HCT116 (cell line): ENCODE data around the gene CRHR2. TPM values are rescaled to one million over a fixed set of nuclear protein-coding genes. Genes with fewer than 3 reads are reported as not detected.

ENCODE experiments used
- ATAC-seq: fragments of 200-7000 bp; cut with Tn5 transposase; 2 replicates; pipeline ENCODE4 v1.9.1; 2020; ENCODE audit warnings: mild to moderate bottlenecking, moderate library complexity
- BruUV-seq: library from RNA; stranded (reverse); fragments of 400-500 nt; replicated peaks from 2 replicates; lab custom pipeline; 2021; lab: Mats Ljungman, UMichigan
- CTCF ChIA-PET: fragments of 300-600 bp; sonication (Branson Sonifier 250); formaldehyde crosslinking; loops from one replicate; lab custom pipeline; 2021; ENCODE audit warnings: antibody characterized with exemption; lab: Charles Lee
- POLR2A ChIA-PET: fragments of 300-600, 350-600 bp; sonication (Branson Sonifier 250); formaldehyde crosslinking; loops from one replicate; lab custom pipeline; 2021; ENCODE audit warnings: antibody characterized with exemption; lab: Charles Lee
- RAD21 ChIA-PET, 2 experiments: fragments of 300-600 bp; sonication (Branson Sonifier 250); formaldehyde crosslinking; loops; one replicate each; lab custom pipeline; 2023; ENCODE audit warnings: low total read pairs in 2 of 2; ENCODE audit not compliant: uncharacterized antibody in 2 of 2, unreplicated experiment in 2 of 2, low non-redundant PET in 1 of 2; lab: Charles Lee
- DNase-seq: peaks from one replicate; pipeline ENCODE4 v3.0.0-alpha.2; 2010; ENCODE audit warnings: low read depth, low spot score
- H2AFZ ChIP-seq: fragments of 200-600 bp; shearing (Covaris generic), sonication (generic); 2 replicates; pipeline ENCODE4 v1.6.1; 2017; ENCODE audit warnings: low read depth, mixed run types, mixed read lengths, antibody characterized with exemption, low read length; ENCODE audit not compliant: poor library complexity, severe bottlenecking
- H3K27ac ChIP-seq: 2 replicates; pipeline ENCODE4 v1.5.1; 2012; ENCODE audit warnings: low read depth, low read length
- H3K27me3 ChIP-seq: fragments of 200-600 bp; sonication (generic); 2 replicates; pipeline ENCODE4 v1.6.1; 2016; ENCODE audit warnings: mixed run types, low read length, mixed read lengths; ENCODE audit not compliant: insufficient read depth
- H3K36me3 ChIP-seq, 2 experiments: fragments of 200-500 bp in 1 of 2; fragments of 200-600 bp in 1 of 2; sonication (Bioruptor generic) in 1 of 2; sonication (generic) in 1 of 2; 2 replicates each; pipeline versions ENCODE4 v1.5.1 to v1.6.1; 2014 to 2016; ENCODE audit warnings: low read length in 2 of 2, inconsistent platforms in 1 of 2, mixed read lengths in 1 of 2, mixed run types in 1 of 2; ENCODE audit not compliant: insufficient read depth in 2 of 2, control insufficient read depth in 1 of 2
- H3K4me1 ChIP-seq, 2 experiments: fragments of 200-600 bp in 1 of 2; sonication (generic) in 1 of 2; 2 replicates each; pipeline versions ENCODE4 v1.5.1 to v1.6.1; 2012 to 2017; ENCODE audit warnings: low read length in 2 of 2, inconsistent platforms in 1 of 2, mild to moderate bottlenecking in 1 of 2, mixed read lengths in 1 of 2, mixed run types in 1 of 2, moderate library complexity in 1 of 2; ENCODE audit not compliant: insufficient read depth in 2 of 2, control insufficient read depth in 1 of 2
- H3K4me2 ChIP-seq: fragments of 200-600 bp; sonication (generic); 2 replicates; pipeline ENCODE4 v1.6.1; 2017; ENCODE audit warnings: mixed run types, low read length, mixed read lengths
- H3K4me3 ChIP-seq, 2 experiments: fragments of 200-600 bp in 1 of 2; sonication (generic) in 1 of 2; replicated peaks in 1 of 2; 2 replicates each; pipeline ENCODE4 v1.5.1; 2011 to 2016; ENCODE audit warnings: low read length in 2 of 2, control low read depth in 1 of 2, low read depth in 1 of 2, mild to moderate bottlenecking in 1 of 2, mixed read lengths in 1 of 2, mixed run types in 1 of 2
- H3K79me2 ChIP-seq: fragments of 200-600 bp; sonication (generic); 2 replicates; pipeline ENCODE4 v1.6.1; 2017; ENCODE audit warnings: mild to moderate bottlenecking, mixed run types, low read length, moderate library complexity, mixed read lengths; ENCODE audit not compliant: insufficient read depth
- H3K9ac ChIP-seq: fragments of 200-600 bp; sonication (generic); 2 replicates; pipeline ENCODE4 v1.6.1; 2016; ENCODE audit warnings: low read length, mixed read lengths
- H3K9me2 ChIP-seq: fragments of 200-600 bp; sonication (generic), shearing (Covaris generic); 2 replicates; pipeline ENCODE4 v1.6.1; 2017; ENCODE audit warnings: mixed run types, mild to moderate bottlenecking, moderate library complexity; ENCODE audit not compliant: insufficient read depth
- H3K9me3 ChIP-seq, 2 experiments: fragments of 200-500 bp in 1 of 2; fragments of 200-600 bp in 1 of 2; sonication (Bioruptor generic) in 1 of 2; sonication (generic) in 1 of 2; 2 replicates each; pipeline ENCODE4 v1.6.1; 2014 to 2017; ENCODE audit warnings: low read length in 2 of 2, mixed read lengths in 2 of 2, inconsistent platforms in 1 of 2, low read depth in 1 of 2, mild to moderate bottlenecking in 1 of 2, mixed run types in 1 of 2, moderate library complexity in 1 of 2; ENCODE audit not compliant: control insufficient read depth in 1 of 2, insufficient read depth in 1 of 2
- H4K20me1 ChIP-seq: fragments of 200-600 bp; sonication (generic), shearing (Covaris generic); 2 replicates; pipeline ENCODE4 v1.6.1; 2017; ENCODE audit warnings: mixed run types, mild to moderate bottlenecking, moderate library complexity; ENCODE audit not compliant: insufficient read depth
- CBX3 ChIP-seq: IDR thresholded peaks from 2 replicates; pipeline ENCODE4 v1.6.1; 2012; ENCODE audit warnings: low read depth
- CEBPB ChIP-seq: IDR thresholded peaks from 2 replicates; pipeline ENCODE4 v1.6.1; 2012; ENCODE audit warnings: low read depth
- EGR1 ChIP-seq: IDR thresholded peaks from 2 replicates; pipeline ENCODE4 v1.6.1; 2012; ENCODE audit warnings: low read depth
- EZH2 ChIP-seq: fragments of 200-600 bp; sonication (generic); IDR thresholded peaks from 2 replicates; pipeline ENCODE4 v1.6.1; 2017; ENCODE audit warnings: antibody characterized with exemption, mixed run types
- EZH2phosphoT487 ChIP-seq: fragments of 200-600 bp; IDR thresholded peaks from 2 replicates; pipeline ENCODE4 v1.6.1; 2018; ENCODE audit warnings: antibody characterized with exemption, borderline replicate concordance
- FOSL1 ChIP-seq: IDR thresholded peaks from 2 replicates; pipeline ENCODE4 v1.6.1; 2012; ENCODE audit warnings: low read depth
- JUND ChIP-seq: IDR thresholded peaks from 2 replicates; pipeline ENCODE4 v1.6.1; 2012
- POLR2A ChIP-seq: IDR thresholded peaks from 2 replicates; pipeline ENCODE4 v1.7.0; 2011; ENCODE audit warnings: borderline replicate concordance; ENCODE audit not compliant: insufficient read depth, insufficient read length; ENCODE audit errors: extremely low read depth
- POLR2AphosphoS5 ChIP-seq: IDR thresholded peaks from 2 replicates; pipeline ENCODE4 v1.6.1; 2011; ENCODE audit warnings: mild to moderate bottlenecking, low read depth, low read length, moderate library complexity
- RAD21 ChIP-seq: IDR thresholded peaks from 2 replicates; pipeline ENCODE4 v1.6.1; 2012; ENCODE audit warnings: low read depth, mild to moderate bottlenecking
- SIN3A ChIP-seq: IDR thresholded peaks from 2 replicates; pipeline ENCODE4 v1.6.1; 2012; ENCODE audit warnings: low read depth
- YY1 ChIP-seq: IDR thresholded peaks from 2 replicates; pipeline ENCODE4 v1.6.1; 2011; ENCODE audit warnings: low read length, low read depth, moderate library complexity, mild to moderate bottlenecking; ENCODE audit not compliant: insufficient replicate concordance; ENCODE audit errors: extremely low read depth
- ZNF274 ChIP-seq: fragments of 200-500 bp; sonication (Bioruptor generic); IDR thresholded peaks from 2 replicates; pipeline ENCODE4 v1.6.1; 2014; ENCODE audit warnings: mild to moderate bottlenecking, low read depth, low read length, inconsistent platforms
- intact Hi-C: fragments of 100-400 bp; cut with micrococcal nuclease; formaldehyde crosslinking; loops from 2 replicates; pipeline ENCODE4 v1.10.0; 2022
- total RNA-seq: library from RNA; stranded (reverse); gene quantifications from one replicate; pipeline ENCODE4 v1.2.1, GENCODE V29; 2021; ENCODE audit not compliant: unreplicated experiment
- TF ChIP-seq, protein P1 (sequence below): IDR thresholded peaks from 2 replicates; pipeline ENCODE4 v1.6.1; 2012; ENCODE audit warnings: low read depth

CRHR2 gene
- total RNA-seq, 1 experiment from 2014 or later = not detected

DNA sequence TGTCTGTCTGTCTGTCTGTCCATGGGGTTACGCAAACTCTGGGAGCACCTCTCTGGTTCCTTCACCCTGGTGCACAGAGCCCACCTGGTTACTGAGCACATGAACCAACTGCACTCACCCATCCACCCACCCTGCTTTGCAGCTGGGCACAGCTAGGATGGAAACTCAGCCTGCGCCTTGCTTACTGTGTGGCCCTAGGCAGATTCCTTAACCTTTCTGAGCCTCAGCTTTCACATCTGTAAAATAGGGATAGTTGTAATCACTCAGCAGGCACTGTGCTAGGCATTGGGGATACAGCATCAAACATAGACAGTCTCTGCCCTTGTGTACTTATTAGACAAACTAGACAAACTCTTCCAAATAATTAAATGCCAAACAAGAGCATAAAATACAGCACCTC lies 47.8 kb upstream of the CRHR2 start:
- H3K27ac ChIP-seq = no peak overlapping the region
- no peak overlapping the region for H3K4me3 ChIP-seq
- H4K20me1 ChIP-seq = no peaks in the 10 kb centered on the region
- ATAC-seq (no peak), DNase-seq (no peak)
- no peak overlapping the region for H3K4me2 ChIP-seq
- ChIA-PET POLR2A (no interaction called here), CTCF (interaction anchor here (1.3 kb wide), 1 partner anchor 9 kb away, joined by 4 read pairs; no protein-coding TSS in a partner anchor), RAD21 (no interaction called here)
- BruUV-seq = no TSS peak
- peaks cover 2% of the 10 kb centered on the region; the same call in 1 of the 2 replicates for H3K27me3 ChIP-seq
- H3K9me2 ChIP-seq = no peaks in the 10 kb centered on the region
- no peak overlapping the region for H3K9ac ChIP-seq
- H3K36me3 ChIP-seq = no peaks in the 10 kb centered on the region
- no peaks in the 10 kb centered on the region for H3K4me1 ChIP-seq
- H3K79me2 ChIP-seq = no peaks in the 10 kb centered on the region
- H3K9me3 ChIP-seq = no peaks in the 10 kb centered on the region
- no peak for TF ChIP-seq EZH2
- no peak for TF ChIP-seq EZH2phosphoT487
- TF ChIP-seq YY1 = no peak
- TF ChIP-seq ZNF274 = no peak
- TF ChIP-seq RAD21 = no peak
- TF ChIP-seq POLR2AphosphoS5 = no peak
- no peak for TF ChIP-seq SIN3A
- no peak for TF ChIP-seq EGR1
- no peak for TF ChIP-seq FOSL1
- no peak for TF ChIP-seq POLR2A
- TF ChIP-seq JUND = no peak
- TF ChIP-seq, protein P1, sequence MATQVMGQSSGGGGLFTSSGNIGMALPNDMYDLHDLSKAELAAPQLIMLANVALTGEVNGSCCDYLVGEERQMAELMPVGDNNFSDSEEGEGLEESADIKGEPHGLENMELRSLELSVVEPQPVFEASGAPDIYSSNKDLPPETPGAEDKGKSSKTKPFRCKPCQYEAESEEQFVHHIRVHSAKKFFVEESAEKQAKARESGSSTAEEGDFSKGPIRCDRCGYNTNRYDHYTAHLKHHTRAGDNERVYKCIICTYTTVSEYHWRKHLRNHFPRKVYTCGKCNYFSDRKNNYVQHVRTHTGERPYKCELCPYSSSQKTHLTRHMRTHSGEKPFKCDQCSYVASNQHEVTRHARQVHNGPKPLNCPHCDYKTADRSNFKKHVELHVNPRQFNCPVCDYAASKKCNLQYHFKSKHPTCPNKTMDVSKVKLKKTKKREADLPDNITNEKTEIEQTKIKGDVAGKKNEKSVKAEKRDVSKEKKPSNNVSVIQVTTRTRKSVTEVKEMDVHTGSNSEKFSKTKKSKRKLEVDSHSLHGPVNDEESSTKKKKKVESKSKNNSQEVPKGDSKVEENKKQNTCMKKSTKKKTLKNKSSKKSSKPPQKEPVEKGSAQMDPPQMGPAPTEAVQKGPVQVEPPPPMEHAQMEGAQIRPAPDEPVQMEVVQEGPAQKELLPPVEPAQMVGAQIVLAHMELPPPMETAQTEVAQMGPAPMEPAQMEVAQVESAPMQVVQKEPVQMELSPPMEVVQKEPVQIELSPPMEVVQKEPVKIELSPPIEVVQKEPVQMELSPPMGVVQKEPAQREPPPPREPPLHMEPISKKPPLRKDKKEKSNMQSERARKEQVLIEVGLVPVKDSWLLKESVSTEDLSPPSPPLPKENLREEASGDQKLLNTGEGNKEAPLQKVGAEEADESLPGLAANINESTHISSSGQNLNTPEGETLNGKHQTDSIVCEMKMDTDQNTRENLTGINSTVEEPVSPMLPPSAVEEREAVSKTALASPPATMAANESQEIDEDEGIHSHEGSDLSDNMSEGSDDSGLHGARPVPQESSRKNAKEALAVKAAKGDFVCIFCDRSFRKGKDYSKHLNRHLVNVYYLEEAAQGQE = no peak
- no peak for TF ChIP-seq CBX3
- no peak for TF ChIP-seq CEBPB
- intact Hi-C loops = no loop called here
- no peak overlapping the region for H2AFZ ChIP-seq
